Fibroblast of lung (primary cell): ENCODE results near the gene CACNG8. TPM values are rescaled to one million over a fixed set of nuclear protein-coding genes. Genes with fewer than 3 reads are reported as not detected.

Experiments
- DNase-seq, 2 donors: peaks; one replicate each; pipeline versions ENCODE4 v3.0.0 to v3.0.0-alpha.2; 2010; ENCODE audit warnings: low read depth in 2 of 2
- H2AFZ ChIP-seq: 2 replicates; pipeline ENCODE4 v1.5.1; 2012; ENCODE audit warnings: low read length, control low read depth, inconsistent platforms
- H3K27ac ChIP-seq: 2 replicates; pipeline ENCODE4 v1.5.1; 2011; ENCODE audit warnings: low read length, control low read depth; ENCODE audit not compliant: insufficient read depth
- H3K27me3 ChIP-seq: 2 replicates; pipeline ENCODE4 v1.5.1; 2011; ENCODE audit warnings: mild to moderate bottlenecking, low read length; ENCODE audit not compliant: control insufficient read depth, insufficient read depth
- H3K36me3 ChIP-seq: 2 replicates; pipeline ENCODE4 v1.5.1; 2011; ENCODE audit warnings: low read length; ENCODE audit not compliant: control insufficient read depth, insufficient read depth
- H3K4me1 ChIP-seq: 2 replicates; pipeline ENCODE4 v1.5.1; 2011; ENCODE audit warnings: low read length; ENCODE audit not compliant: control insufficient read depth, insufficient read depth; ENCODE audit errors: extremely low read depth
- H3K4me2 ChIP-seq: 2 replicates; pipeline ENCODE4 v1.5.1; 2011; ENCODE audit warnings: low read length, control low read depth; ENCODE audit not compliant: insufficient read depth; ENCODE audit errors: extremely low read depth
- H3K4me3 ChIP-seq, 4 experiments: fragments of 200-600 bp in 1 of 4; sonication (generic) in 1 of 4; replicated peaks in 1 of 4; 2 replicates each; pipeline ENCODE4 v1.5.1; 2011 to 2016; ENCODE audit warnings: low read length in 4 of 4, low read depth in 3 of 4, mild to moderate bottlenecking in 3 of 4, control low read depth in 2 of 4, inconsistent platforms in 1 of 4, mixed read lengths in 1 of 4; ENCODE audit not compliant: insufficient read depth in 1 of 4; ENCODE audit errors: control extremely low read depth in 1 of 4
- H3K79me2 ChIP-seq: 2 replicates; pipeline ENCODE4 v1.5.1; 2012; ENCODE audit warnings: mild to moderate bottlenecking, low read length, inconsistent platforms; ENCODE audit not compliant: control insufficient read depth, insufficient read depth
- H3K9ac ChIP-seq: 2 replicates; pipeline ENCODE4 v1.5.1; 2011; ENCODE audit warnings: mild to moderate bottlenecking, low read length, control low read depth; ENCODE audit not compliant: insufficient read depth
- H3K9me3 ChIP-seq: 2 replicates; pipeline ENCODE4 v1.5.1; 2012; ENCODE audit warnings: low read depth, low read length; ENCODE audit not compliant: control insufficient read depth, insufficient read depth
- H4K20me1 ChIP-seq: 2 replicates; pipeline ENCODE4 v1.5.1; 2011; ENCODE audit warnings: low read length; ENCODE audit not compliant: control insufficient read depth, insufficient read depth; ENCODE audit errors: extremely low read depth
- CTCF ChIP-seq, 2 donors: IDR thresholded peaks in 1 of 2; conservative IDR thresholded peaks in 1 of 2; 1 replicate in 1 of 2; 2 replicates in 1 of 2; pipeline ENCODE4 v1.5.1; 2011 to 2012; ENCODE audit warnings: low read length in 2 of 2, control low read depth in 1 of 2, inconsistent platforms in 1 of 2, low read depth in 1 of 2, mild to moderate bottlenecking in 1 of 2
- EZH2 ChIP-seq: IDR thresholded peaks from 2 replicates; pipeline ENCODE4 v1.5.1; 2012; ENCODE audit warnings: low read length, control low read depth, mild to moderate bottlenecking; ENCODE audit errors: missing control alignments
- polyA plus RNA-seq, 2 donors: library from polyadenylated mRNA; depleted of rRNA in 1 of 2; stranded (reverse) in 1 of 2; unstranded in 1 of 2; fragments of >200 nt; gene quantifications; 2 replicates each; pipeline ENCODE4 v1.2.1, GENCODE V29; 2011 to 2012; ENCODE audit warnings: missing spikeins in 1 of 2
- total RNA-seq: library from RNA; depleted of rRNA; stranded (reverse); fragments of >200 nt; gene quantifications from 2 replicates; pipeline ENCODE4 v1.2.1, GENCODE V29; 2014

Gene CACNG8
- total and polyA plus RNA-seq, 2 donors (not counting 1 experiment from before 2014, with no cell fraction given): under 0.01 to 0.01 TPM

- Histone ChIP-seq H3K4me2 (no peak overlapping the region), H2AFZ (no peak overlapping the region), H3K27me3 (no peaks in the 10 kb centered on the region), H3K4me1 (no peaks in the 10 kb centered on the region), H3K4me3 (no peak overlapping the region), H3K79me2 (no peaks in the 10 kb centered on the region), H3K27ac (no peak overlapping the region), H3K9ac (no peak overlapping the region), H4K20me1 (no peaks in the 10 kb centered on the region), H3K36me3 (no peaks in the 10 kb centered on the region), H3K9me3 (no peaks in the 10 kb centered on the region)
- TF ChIP-seq CTCF (conservative IDR thresholded peaks at IDR 0.05 in 1 of 2, IDR thresholded peaks at IDR 0.05 in 1 of 2; ENCODE audit: low read depth in 1 of 2, low read length in 2 of 2) (no peak), EZH2 (no peak)
- no peak for DNase-seq
Observed at GRCh38 chr19:54029301-54029700, 66.6 kb downstream of the CACNG8 start.

- no peaks in the 10 kb centered on the region for H3K27me3 ChIP-seq
- H4K20me1 ChIP-seq: no peaks in the 10 kb centered on the region
- H3K9me3 ChIP-seq: no peaks in the 10 kb centered on the region
- H3K27ac ChIP-seq: no peak overlapping the region
- no peak overlapping the region for H3K9ac ChIP-seq
- no peaks in the 10 kb centered on the region for H3K4me1 ChIP-seq
- no peaks in the 10 kb centered on the region for H3K79me2 ChIP-seq
- H2AFZ ChIP-seq: no peak overlapping the region
- peak; percentile 72 to 76 for TF ChIP-seq CTCF (conservative IDR thresholded peaks at IDR 0.05 in 1 of 2, IDR thresholded peaks at IDR 0.05 in 1 of 2; ENCODE audit: low read depth in 1 of 2, low read length in 2 of 2)
- TF ChIP-seq EZH2: no peak
- peak overlapping the region; percentile 64 for H3K4me2 ChIP-seq
- H3K36me3 ChIP-seq: no peaks in the 10 kb centered on the region
- H3K4me3 ChIP-seq: no peak overlapping the region
- peak; percentile 43 to 58 for DNase-seq
Observed at GRCh38 chr19:54029930-54030490, 67.3 kb downstream of the CACNG8 start.

GRCh38 chr19:54030895-54031586, 68.3 kb downstream of the CACNG8 start:
- Histone ChIP-seq H3K27me3 (no peaks in the 10 kb centered on the region), H3K4me2 (peak overlapping the region; percentile 2), H2AFZ (peak overlapping the region; percentile 48), H4K20me1 (no peaks in the 10 kb centered on the region), H3K4me1 (no peaks in the 10 kb centered on the region), H3K9me3 (no peaks in the 10 kb centered on the region), H3K79me2 (no peaks in the 10 kb centered on the region), H3K36me3 (no peaks in the 10 kb centered on the region), H3K9ac (no peak overlapping the region), H3K27ac (no peak overlapping the region), H3K4me3 (peak overlapping the region in 1 of 4 experiments; percentile 38)
- DNase-seq: peak in 1 of 2 donors; percentile 30
- TF ChIP-seq EZH2 (no peak), CTCF (conservative IDR thresholded peaks at IDR 0.05 in 1 of 2, IDR thresholded peaks at IDR 0.05 in 1 of 2; ENCODE audit: low read depth in 1 of 2, low read length in 2 of 2) (peak; percentile 56 to 61)
